ENCODE results near the gene OSR1. TPM values are rescaled to one million over a fixed set of nuclear protein-coding genes. Genes with fewer than 3 reads are reported as not detected.

OSR1 gene
- total and polyA plus RNA-seq, 8 donors = 1.2 to 39.4 (median 5.9) TPM

GRCh38 chr2:19359456-19359855 is 1.0 kb upstream of the OSR1 start:
- no peaks in the 10 kb centered on the region for H3K9me3 ChIP-seq
- TF ChIP-seq, protein P1, sequence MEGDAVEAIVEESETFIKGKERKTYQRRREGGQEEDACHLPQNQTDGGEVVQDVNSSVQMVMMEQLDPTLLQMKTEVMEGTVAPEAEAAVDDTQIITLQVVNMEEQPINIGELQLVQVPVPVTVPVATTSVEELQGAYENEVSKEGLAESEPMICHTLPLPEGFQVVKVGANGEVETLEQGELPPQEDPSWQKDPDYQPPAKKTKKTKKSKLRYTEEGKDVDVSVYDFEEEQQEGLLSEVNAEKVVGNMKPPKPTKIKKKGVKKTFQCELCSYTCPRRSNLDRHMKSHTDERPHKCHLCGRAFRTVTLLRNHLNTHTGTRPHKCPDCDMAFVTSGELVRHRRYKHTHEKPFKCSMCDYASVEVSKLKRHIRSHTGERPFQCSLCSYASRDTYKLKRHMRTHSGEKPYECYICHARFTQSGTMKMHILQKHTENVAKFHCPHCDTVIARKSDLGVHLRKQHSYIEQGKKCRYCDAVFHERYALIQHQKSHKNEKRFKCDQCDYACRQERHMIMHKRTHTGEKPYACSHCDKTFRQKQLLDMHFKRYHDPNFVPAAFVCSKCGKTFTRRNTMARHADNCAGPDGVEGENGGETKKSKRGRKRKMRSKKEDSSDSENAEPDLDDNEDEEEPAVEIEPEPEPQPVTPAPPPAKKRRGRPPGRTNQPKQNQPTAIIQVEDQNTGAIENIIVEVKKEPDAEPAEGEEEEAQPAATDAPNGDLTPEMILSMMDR (IDR thresholded peaks at IDR 0.05) = no peak
- TF ChIP-seq POLR2A (IDR thresholded peaks at IDR 0.05) = no peak
- TF ChIP-seq POLR2AphosphoS5 (IDR thresholded peaks at IDR 0.05) = no peak
- TF ChIP-seq EP300 (IDR thresholded peaks at IDR 0.05) = no peak
- H3K27me3 ChIP-seq = peaks cover 0 to 89% (median 65%) of the 10 kb centered on the region in 3 donors
- peaks cover 33 to 79% (median 58%) of the 10 kb centered on the region in 4 donors for H3K4me1 ChIP-seq
- no peak for DNase-seq
- intact Hi-C loops (cut with DNase I; ENCODE audit: low total_unique reads) = loop anchor here (10.0 kb wide), 1 partner anchor 505 kb away; no protein-coding TSS in a partner anchor
- WGBS, 5 donors = 78 to 85% (median 80%) methylated on average over 2 to 4 of the region's 4 CpGs
- H3K36me3 ChIP-seq = no peaks in the 10 kb centered on the region
- H3K4me3 ChIP-seq = peak overlapping the region in 1 of 4 donors; percentile 73
- peak overlapping the region in 4 of 5 donors; percentile 72 to 88 (median 82) for H3K27ac ChIP-seq

- H3K27me3 ChIP-seq = peaks cover 0 to 89% (median 65%) of the 10 kb centered on the region in 3 donors
Measured at GRCh38 chr2:19359021-19359357, 566 bp upstream of the OSR1 start.

DNA sequence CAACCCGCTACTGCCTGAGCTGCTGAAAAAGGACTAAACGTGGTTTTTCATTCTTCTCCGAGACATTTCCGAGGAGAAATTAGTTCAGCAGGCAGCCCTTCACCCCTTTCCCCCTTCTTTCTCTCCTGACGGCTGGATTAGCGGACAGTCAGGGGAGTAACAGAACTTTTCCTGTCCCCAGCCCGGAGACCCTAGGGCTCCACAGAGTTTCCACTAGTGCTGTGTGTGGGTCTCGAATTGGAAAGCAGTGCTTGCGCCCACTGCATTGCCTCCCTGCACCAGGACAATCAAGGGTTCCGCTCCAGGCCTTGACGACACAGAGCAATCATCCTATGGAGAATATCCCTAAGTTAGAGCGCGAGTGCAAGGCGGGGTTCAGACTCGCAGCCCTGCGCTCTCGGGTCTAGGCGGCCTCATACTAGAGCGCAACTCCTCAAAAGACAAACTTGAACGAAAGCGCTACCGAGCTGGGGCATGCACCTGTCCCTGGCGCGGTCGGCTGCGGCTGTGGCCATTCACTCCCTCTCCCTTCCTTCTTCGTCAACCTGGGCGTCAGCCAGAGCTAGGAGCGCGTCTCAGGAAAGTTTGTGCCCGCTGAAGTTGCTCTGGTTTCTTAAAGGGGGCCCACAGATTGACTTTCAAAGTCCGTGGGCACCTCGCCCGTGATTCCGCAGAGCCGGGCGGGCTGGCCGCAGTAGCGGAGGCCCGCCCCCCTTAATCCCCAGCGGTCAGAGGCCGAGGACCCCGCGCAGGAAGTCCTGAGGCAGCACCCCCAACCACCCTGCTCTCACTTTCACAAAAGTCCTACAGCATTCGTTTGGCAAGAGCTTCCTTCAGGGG is 801 bp downstream of the OSR1 start:
- intact Hi-C loops (cut with DNase I; ENCODE audit: low total_unique reads) = loop anchor here (10.0 kb wide), 1 partner anchor 507 kb away; no protein-coding TSS in a partner anchor
- peak; percentile 47 to 69 for DNase-seq
- Histone ChIP-seq H3K27me3 (peaks cover 0 to 91% (median 75%) of the 10 kb centered on the region in 3 donors), H3K4me3 (peak overlapping the region; percentile 62 to 78 (median 69)), H3K27ac (peak overlapping the region in 4 of 5 donors; percentile 72 to 88 (median 82)), H3K36me3 (peaks cover 0 to 10% (median 8%) of the 10 kb centered on the region in 4 donors), H3K9me3 (no peaks in the 10 kb centered on the region), H3K4me1 (peaks cover 28 to 74% (median 48%) of the 10 kb centered on the region in 4 donors)
- WGBS, 5 donors = 3 to 8% (median 5%) methylated on average over 11 to 45 of the region's 45 CpGs
- TF ChIP-seq POLR2A (IDR thresholded peaks at IDR 0.05) (no peak), EP300 (IDR thresholded peaks at IDR 0.05) (no peak), POLR2AphosphoS5 (IDR thresholded peaks at IDR 0.05) (no peak)
- TF ChIP-seq, protein P1 (IDR thresholded peaks at IDR 0.05) = no peak

More at GRCh38 chr2:19359021-19359357, 566 bp upstream of the OSR1 start:
- no peak for DNase-seq
- H3K36me3 ChIP-seq = no peaks in the 10 kb centered on the region
- WGBS, 5 donors = 18 to 25% (median 22%) methylated on average over 10 to 14 of the region's 14 CpGs
- peak overlapping the region; percentile 62 to 78 (median 69) for H3K4me3 ChIP-seq
- TF ChIP-seq, protein P1 (IDR thresholded peaks at IDR 0.05) = no peak
- TF ChIP-seq EP300 (IDR thresholded peaks at IDR 0.05) = no peak
- TF ChIP-seq POLR2AphosphoS5 (IDR thresholded peaks at IDR 0.05) = no peak
- no peak for TF ChIP-seq POLR2A (IDR thresholded peaks at IDR 0.05)
- intact Hi-C loops (cut with DNase I; ENCODE audit: low total_unique reads) = loop anchor here (10.0 kb wide), 1 partner anchor 506 kb away; no protein-coding TSS in a partner anchor
- H3K4me1 ChIP-seq = peaks cover 33 to 84% (median 58%) of the 10 kb centered on the region in 4 donors
- no peaks in the 10 kb centered on the region for H3K9me3 ChIP-seq
- peak overlapping the region; percentile 31 to 88 (median 77) for H3K27ac ChIP-seq

DNA sequence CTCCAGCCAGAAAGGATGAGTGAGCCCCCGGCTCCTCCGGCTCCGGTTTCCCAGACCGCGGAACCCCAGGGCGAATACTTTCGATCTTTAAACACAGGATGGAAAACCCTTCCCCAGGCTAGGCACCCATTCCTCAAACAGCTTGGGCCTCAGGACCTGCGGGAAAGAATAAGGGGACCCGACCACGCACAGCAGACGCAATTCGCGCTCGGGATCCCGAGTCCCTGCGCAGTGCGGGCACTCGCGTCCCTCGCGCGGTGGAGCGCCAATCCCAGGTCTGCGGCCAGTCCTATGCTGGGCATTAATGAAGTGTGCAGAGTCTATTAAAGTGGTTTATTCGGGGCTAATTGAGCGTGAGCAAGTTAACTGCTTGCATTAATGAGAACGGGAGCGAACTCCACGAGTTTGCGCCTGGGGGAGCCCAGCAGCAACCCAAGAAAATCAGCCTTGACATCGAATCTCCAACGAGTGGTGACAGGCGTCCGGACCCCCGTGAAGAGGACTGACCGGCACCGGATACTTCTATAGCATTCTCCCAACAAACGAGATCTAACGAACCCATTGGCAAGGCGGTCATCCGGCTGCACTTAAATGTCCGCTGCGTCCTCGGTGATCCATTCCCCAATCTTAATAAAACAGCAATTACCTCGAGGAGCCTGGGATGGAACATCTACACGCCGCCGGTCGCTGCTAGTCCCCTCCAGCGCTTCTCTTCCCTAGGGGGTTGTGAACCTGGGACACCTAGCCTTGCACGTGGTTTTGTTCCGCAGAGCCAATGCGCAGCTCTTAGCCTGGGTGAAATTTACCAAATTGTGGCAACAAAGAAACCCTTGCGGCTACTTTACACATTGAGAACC is 1.6 kb downstream of the OSR1 start:
- Histone ChIP-seq H3K4me1 (peaks cover 28 to 72% (median 47%) of the 10 kb centered on the region in 4 donors), H3K27me3 (peaks cover 0 to 100% (median 84%) of the 10 kb centered on the region in 3 donors), H3K27ac (peak overlapping the region in 4 of 5 donors; percentile 11 to 88 (median 82)), H3K9me3 (no peaks in the 10 kb centered on the region), H3K4me3 (peak overlapping the region; percentile 62 to 78 (median 69)), H3K36me3 (peaks cover 0 to 16% (median 15%) of the 10 kb centered on the region in 4 donors)
- intact Hi-C loops (cut with DNase I; ENCODE audit: low total_unique reads) = loop anchor here (10.0 kb wide), 1 partner anchor 508 kb away; no protein-coding TSS in a partner anchor
- DNase-seq = peak in 1 of 2 donors; percentile 43
- TF ChIP-seq EP300 (IDR thresholded peaks at IDR 0.05) = no peak
- TF ChIP-seq POLR2AphosphoS5 (IDR thresholded peaks at IDR 0.05) = no peak
- TF ChIP-seq, protein P1 (IDR thresholded peaks at IDR 0.05) = no peak
- TF ChIP-seq POLR2A (IDR thresholded peaks at IDR 0.05) = no peak
- WGBS, 5 donors = 10 to 40% (median 11%) methylated on average over 40 to 54 of the region's 54 CpGs
